ENCODE results near the gene RACK1.
A peak's percentile ranks its signal among the peaks of the same experiment; 100 is the strongest.
"Not testable (repeated sequence)": the region's sequence is repeated elsewhere in the genome, so short reads cannot be mapped to it uniquely, and the experiment has no call there.

RACK1 gene

GRCh38 chr5:181271081-181271480 is 27.4 kb upstream of the RACK1 start:
- H2BK12ac ChIP-seq (ENCODE audit: low read length), result no peak overlapping the region
- H3K79me1 ChIP-seq (ENCODE audit: low read depth, low read length), result no peaks in the 10 kb centered on the region
- no peak overlapping the region for H3K18ac ChIP-seq (ENCODE audit: low read length)
- H3K4me2 ChIP-seq (ENCODE audit: insufficient read depth, low read length, poor library complexity, severe bottlenecking), result no peak overlapping the region
- no peaks in the 10 kb centered on the region for H3K4me1 ChIP-seq (ENCODE audit: control insufficient read depth in 2 of 2, insufficient read depth in 1 of 2, low read depth in 1 of 2, low read length in 2 of 2)
- H3K9me3 ChIP-seq (replicated peaks in 1 of 2; ENCODE audit: control insufficient read depth in 2 of 2, insufficient read depth in 1 of 2, low read depth in 1 of 2, low read length in 2 of 2), result no peaks in the 10 kb centered on the region
- H3K36me3 ChIP-seq (replicated peaks in 1 of 2; ENCODE audit: control insufficient read depth in 2 of 2, insufficient read depth in 2 of 2, low read length in 2 of 2), result peaks cover 0 to 12% of the 10 kb centered on the region in 2 donors
- no peak overlapping the region for H2AFZ ChIP-seq (ENCODE audit: low read length)
- H2BK120ac ChIP-seq (ENCODE audit: low read depth, low read length), result no peak overlapping the region
- DNase-seq (ENCODE audit: low spot score), result no peak
- no peak overlapping the region for H3K4me3 ChIP-seq (ENCODE audit: low read length in 2 of 2)
- H4K8ac ChIP-seq (ENCODE audit: low read depth, low read length), result no peak overlapping the region
- H2BK15ac ChIP-seq (ENCODE audit: low read length), result no peak overlapping the region
- no peak overlapping the region for H3K23ac ChIP-seq (ENCODE audit: low read depth, low read length, poor library complexity)
- no peak overlapping the region for H3K9ac ChIP-seq (ENCODE audit: low read depth, low read length, poor library complexity)
- no peak overlapping the region for H3K4ac ChIP-seq (ENCODE audit: low read length)
- H3K27ac ChIP-seq (replicated peaks; ENCODE audit: low read length), result no peak overlapping the region
- H2BK5ac ChIP-seq (ENCODE audit: low read length), result no peak overlapping the region
- no CpG with 5 or more reads among the region's 3 CpGs for WGBS, 2 donors (ENCODE audit: extremely low coverage in 2 of 2, insufficient read length in 2 of 2, insufficient replicate concordance in 1 of 2)
- H2AK5ac ChIP-seq (ENCODE audit: low read depth, low read length), result no peak overlapping the region
- H4K91ac ChIP-seq (ENCODE audit: low read depth, low read length, poor library complexity), result peak overlapping the region; percentile 92
- no peak overlapping the region for H3K14ac ChIP-seq (ENCODE audit: low read length)
- no peaks in the 10 kb centered on the region for H3K27me3 ChIP-seq (ENCODE audit: control insufficient read depth in 3 of 3, insufficient read depth in 3 of 3, low read depth in 1 of 3, low read length in 3 of 3)

- WGBS, 2 donors (ENCODE audit: extremely low coverage in 2 of 2, insufficient read length in 2 of 2, insufficient replicate concordance in 1 of 2), result no CpG with 5 or more reads among the region's 12 CpGs
- DNase-seq (ENCODE audit: low spot score); H3K27ac ChIP-seq (replicated peaks; ENCODE audit: low read length): not testable (repeated sequence)
Observed at GRCh38 chr5:181267907-181268306, 24.2 kb upstream of the RACK1 start.

GRCh38 chr5:181267291-181267904 is 23.7 kb upstream of the RACK1 start:
- not testable (repeated sequence) for H3K9ac ChIP-seq (ENCODE audit: low read depth, low read length, poor library complexity); H2AFZ ChIP-seq (ENCODE audit: low read length); H3K23ac ChIP-seq (ENCODE audit: low read depth, low read length, poor library complexity); H3K4me3 ChIP-seq (ENCODE audit: low read length in 2 of 2); H2BK120ac ChIP-seq (ENCODE audit: low read depth, low read length); H3K4ac ChIP-seq (ENCODE audit: low read length); H3K79me1 ChIP-seq (ENCODE audit: low read depth, low read length); H2BK5ac ChIP-seq (ENCODE audit: low read length); H4K8ac ChIP-seq (ENCODE audit: low read depth, low read length); H3K9me3 ChIP-seq (replicated peaks in 1 of 2; ENCODE audit: control insufficient read depth in 2 of 2, insufficient read depth in 1 of 2, low read depth in 1 of 2, low read length in 2 of 2); H3K18ac ChIP-seq (ENCODE audit: low read length); H2BK15ac ChIP-seq (ENCODE audit: low read length); DNase-seq (ENCODE audit: low spot score); H3K4me2 ChIP-seq (ENCODE audit: insufficient read depth, low read length, poor library complexity, severe bottlenecking); H2AK5ac ChIP-seq (ENCODE audit: low read depth, low read length); H3K27me3 ChIP-seq (ENCODE audit: control insufficient read depth in 3 of 3, insufficient read depth in 3 of 3, low read depth in 1 of 3, low read length in 3 of 3); H3K14ac ChIP-seq (ENCODE audit: low read length); H2BK12ac ChIP-seq (ENCODE audit: low read length); H3K27ac ChIP-seq (replicated peaks; ENCODE audit: low read length); H3K4me1 ChIP-seq (ENCODE audit: control insufficient read depth in 2 of 2, insufficient read depth in 1 of 2, low read depth in 1 of 2, low read length in 2 of 2); H4K91ac ChIP-seq (ENCODE audit: low read depth, low read length, poor library complexity)
- H3K36me3 ChIP-seq (replicated peaks in 1 of 2; ENCODE audit: control insufficient read depth in 2 of 2, insufficient read depth in 2 of 2, low read length in 2 of 2), result peaks cover 7 to 26% of the 10 kb centered on the region in 2 donors
- WGBS, 2 donors (ENCODE audit: extremely low coverage in 2 of 2, insufficient read length in 2 of 2, insufficient replicate concordance in 1 of 2), result no CpG with 5 or more reads among the region's 8 CpGs

More at GRCh38 chr5:181267907-181268306, 24.2 kb upstream of the RACK1 start:
- not testable (repeated sequence) for H3K4me2 ChIP-seq (ENCODE audit: insufficient read depth, low read length, poor library complexity, severe bottlenecking); H2BK12ac ChIP-seq (ENCODE audit: low read length); H2BK120ac ChIP-seq (ENCODE audit: low read depth, low read length); H3K4me3 ChIP-seq (ENCODE audit: low read length in 2 of 2); H4K91ac ChIP-seq (ENCODE audit: low read depth, low read length, poor library complexity); H3K4me1 ChIP-seq (ENCODE audit: control insufficient read depth in 2 of 2, insufficient read depth in 1 of 2, low read depth in 1 of 2, low read length in 2 of 2); H3K18ac ChIP-seq (ENCODE audit: low read length); H3K27me3 ChIP-seq (ENCODE audit: control insufficient read depth in 3 of 3, insufficient read depth in 3 of 3, low read depth in 1 of 3, low read length in 3 of 3); H2BK5ac ChIP-seq (ENCODE audit: low read length); H2AK5ac ChIP-seq (ENCODE audit: low read depth, low read length); H3K9ac ChIP-seq (ENCODE audit: low read depth, low read length, poor library complexity); H4K8ac ChIP-seq (ENCODE audit: low read depth, low read length); H3K79me1 ChIP-seq (ENCODE audit: low read depth, low read length); H2BK15ac ChIP-seq (ENCODE audit: low read length); H3K9me3 ChIP-seq (replicated peaks in 1 of 2; ENCODE audit: control insufficient read depth in 2 of 2, insufficient read depth in 1 of 2, low read depth in 1 of 2, low read length in 2 of 2); H3K14ac ChIP-seq (ENCODE audit: low read length); H3K23ac ChIP-seq (ENCODE audit: low read depth, low read length, poor library complexity); H3K4ac ChIP-seq (ENCODE audit: low read length); H2AFZ ChIP-seq (ENCODE audit: low read length)
- peaks cover 5 to 26% of the 10 kb centered on the region in 2 donors for H3K36me3 ChIP-seq (replicated peaks in 1 of 2; ENCODE audit: control insufficient read depth in 2 of 2, insufficient read depth in 2 of 2, low read length in 2 of 2)

- DNase-seq (ENCODE audit: low spot score), result no peak
- Histone ChIP-seq H2BK15ac (ENCODE audit: low read length) (no peak overlapping the region), H3K27me3 (ENCODE audit: control insufficient read depth in 3 of 3, insufficient read depth in 3 of 3, low read depth in 1 of 3, low read length in 3 of 3) (no peaks in the 10 kb centered on the region), H3K27ac (replicated peaks; ENCODE audit: low read length) (no peak overlapping the region), H3K9ac (ENCODE audit: low read depth, low read length, poor library complexity) (no peak overlapping the region), H3K18ac (ENCODE audit: low read length) (no peak overlapping the region), H3K4me3 (ENCODE audit: low read length in 2 of 2) (no peak overlapping the region), H2BK5ac (ENCODE audit: low read length) (no peak overlapping the region), H3K4ac (ENCODE audit: low read length) (no peak overlapping the region), H2BK12ac (ENCODE audit: low read length) (no peak overlapping the region), H4K8ac (ENCODE audit: low read depth, low read length) (no peak overlapping the region), H2AFZ (ENCODE audit: low read length) (no peak overlapping the region), H3K4me2 (ENCODE audit: insufficient read depth, low read length, poor library complexity, severe bottlenecking) (no peak overlapping the region), H3K23ac (ENCODE audit: low read depth, low read length, poor library complexity) (no peak overlapping the region), H2AK5ac (ENCODE audit: low read depth, low read length) (no peak overlapping the region), H3K36me3 (replicated peaks in 1 of 2; ENCODE audit: control insufficient read depth in 2 of 2, insufficient read depth in 2 of 2, low read length in 2 of 2) (peaks cover 7 to 18% of the 10 kb centered on the region in 2 donors), H2BK120ac (ENCODE audit: low read depth, low read length) (no peak overlapping the region), H3K9me3 (replicated peaks in 1 of 2; ENCODE audit: control insufficient read depth in 2 of 2, insufficient read depth in 1 of 2, low read depth in 1 of 2, low read length in 2 of 2) (no peaks in the 10 kb centered on the region), H3K14ac (ENCODE audit: low read length) (no peak overlapping the region), H4K91ac (ENCODE audit: low read depth, low read length, poor library complexity) (no peak overlapping the region), H3K79me1 (ENCODE audit: low read depth, low read length) (peaks cover 6% of the 10 kb centered on the region), H3K4me1 (ENCODE audit: control insufficient read depth in 2 of 2, insufficient read depth in 1 of 2, low read depth in 1 of 2, low read length in 2 of 2) (peaks cover 10 to 11% of the 10 kb centered on the region in 2 donors)
- WGBS, 2 donors (ENCODE audit: extremely low coverage in 2 of 2, insufficient read length in 2 of 2, insufficient replicate concordance in 1 of 2), result no CpG with 5 or more reads among the region's 18 CpGs
Observed at GRCh38 chr5:181265092-181265671, 21.5 kb upstream of the RACK1 start.

Measured in neuronal stem cell (in vitro differentiated cells).